Ascending aorta (tissue), 2 donors: ENCODE results near the gene FAM111A. TPM values are rescaled to one million over a fixed set of nuclear protein-coding genes. Genes with fewer than 3 reads are reported as not detected.
"Not testable (repeated sequence)": the region's sequence is repeated elsewhere in the genome, so short reads cannot be mapped to it uniquely, and the experiment has no call there.

Source experiments
- DNase-seq, 2 donors: peaks; one replicate each; pipeline ENCODE4 v3.0.0-alpha.2; 2019; ENCODE audit warnings: low spot score in 2 of 2
- H3K27ac ChIP-seq, 2 donors: fragments of 200-600 bp; sonication (generic); one replicate each; pipeline ENCODE4 v1.5.1; 2016 to 2017; ENCODE audit warnings: mild to moderate bottlenecking in 1 of 2
- H3K27me3 ChIP-seq: fragments of 200-600 bp; sonication (generic); one replicate; pipeline ENCODE4 v1.5.1; 2017
- H3K36me3 ChIP-seq, 2 donors: fragments of 200-600 bp; sonication (generic); one replicate each; pipeline ENCODE4 v1.5.1; 2016
- H3K4me1 ChIP-seq, 2 donors: fragments of 200-600 bp; sonication (generic); one replicate each; pipeline ENCODE4 v1.5.1; 2016 to 2017; ENCODE audit warnings: mild to moderate bottlenecking in 1 of 2
- H3K4me3 ChIP-seq, 2 donors: fragments of 200-600 bp; sonication (generic); one replicate each; pipeline ENCODE4 v1.5.1; 2016 to 2017; ENCODE audit warnings: mild to moderate bottlenecking in 1 of 2
- H3K9me3 ChIP-seq, 2 donors: fragments of 200-600 bp; sonication (generic); one replicate each; pipeline ENCODE4 v1.5.1; 2016
- intact Hi-C: fragments of 100-400 bp; cut with DNase I; formaldehyde crosslinking; loops from one replicate; pipeline ENCODE4 v1.15.1; 2023
- total RNA-seq: library from RNA; depleted of rRNA; stranded (reverse); fragments of >200 nt; gene quantifications from one replicate; pipeline ENCODE4 v1.1.0, GENCODE V29; 2016
- TF ChIP-seq, protein P1 (sequence below), 3 experiments: fragments of 200-600 bp in 2 of 3; fragments of 450-650 bp in 1 of 3; sonication (generic) in 2 of 3; IDR thresholded peaks; one replicate each; pipeline ENCODE4 v1.5.1; 2016 to 2019; ENCODE audit warnings: antibody characterized with exemption in 3 of 3, mild to moderate bottlenecking in 1 of 3, moderate library complexity in 1 of 3

Gene FAM111A, protein sequence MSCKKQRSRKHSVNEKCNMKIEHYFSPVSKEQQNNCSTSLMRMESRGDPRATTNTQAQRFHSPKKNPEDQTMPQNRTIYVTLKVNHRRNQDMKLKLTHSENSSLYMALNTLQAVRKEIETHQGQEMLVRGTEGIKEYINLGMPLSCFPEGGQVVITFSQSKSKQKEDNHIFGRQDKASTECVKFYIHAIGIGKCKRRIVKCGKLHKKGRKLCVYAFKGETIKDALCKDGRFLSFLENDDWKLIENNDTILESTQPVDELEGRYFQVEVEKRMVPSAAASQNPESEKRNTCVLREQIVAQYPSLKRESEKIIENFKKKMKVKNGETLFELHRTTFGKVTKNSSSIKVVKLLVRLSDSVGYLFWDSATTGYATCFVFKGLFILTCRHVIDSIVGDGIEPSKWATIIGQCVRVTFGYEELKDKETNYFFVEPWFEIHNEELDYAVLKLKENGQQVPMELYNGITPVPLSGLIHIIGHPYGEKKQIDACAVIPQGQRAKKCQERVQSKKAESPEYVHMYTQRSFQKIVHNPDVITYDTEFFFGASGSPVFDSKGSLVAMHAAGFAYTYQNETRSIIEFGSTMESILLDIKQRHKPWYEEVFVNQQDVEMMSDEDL
- 54.3 TPM for total RNA-seq

DNA sequence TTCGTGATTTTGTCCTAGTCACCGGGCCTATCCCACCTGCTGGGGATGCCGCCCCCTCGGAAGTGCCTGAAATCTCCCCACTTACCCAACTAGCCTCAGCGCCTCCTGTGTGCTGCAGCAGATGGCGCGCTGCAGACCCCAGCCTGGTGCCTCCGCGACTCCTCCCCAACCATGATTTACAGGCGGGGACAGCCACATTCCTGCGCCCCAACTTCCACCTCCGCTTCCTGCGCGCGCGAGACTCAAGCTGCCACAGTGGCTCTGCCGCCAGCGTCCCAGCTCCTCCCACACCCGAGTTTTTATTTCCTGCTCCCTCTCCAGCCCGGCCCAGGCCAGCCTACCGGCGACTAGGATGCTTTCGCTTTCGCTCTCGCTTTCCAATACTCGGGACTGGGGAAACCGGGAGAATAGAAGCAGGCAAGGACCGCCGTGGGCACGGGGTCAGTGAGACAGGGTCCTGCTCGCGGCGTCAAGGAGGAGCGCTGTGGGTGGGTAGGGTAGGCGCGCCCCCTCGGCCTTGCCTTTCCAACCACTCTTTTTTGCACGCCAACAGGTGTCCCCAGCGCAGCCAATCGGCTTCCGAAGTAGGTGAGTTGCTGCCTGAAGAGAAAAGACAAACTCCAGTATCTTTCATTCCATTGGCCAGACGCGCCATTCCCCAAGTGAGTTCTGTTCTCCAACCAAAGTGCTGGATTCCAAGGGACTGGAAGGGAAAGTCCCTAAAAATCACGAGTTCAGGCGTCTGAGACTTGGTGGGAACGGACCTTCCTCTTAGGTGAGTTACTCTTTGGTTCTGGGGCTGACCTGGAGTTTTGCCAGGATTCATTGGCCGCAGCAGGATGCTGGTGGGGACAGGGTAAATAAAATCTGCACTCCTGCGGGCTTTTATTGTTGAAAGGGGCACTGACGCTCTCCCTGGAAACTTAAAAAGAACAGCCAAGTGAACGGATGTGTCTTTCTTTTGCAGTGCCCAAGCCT is at the start of gene FAM111A:
Gene FAM111A, plus strand, starts transcription at position 327 of the 978 bp plus-strand sequence. CDS start 6,017 bp downstream, outside the sequence.
- Histone ChIP-seq H3K36me3 (no peaks in the 10 kb centered on the region), H3K27me3 (no peaks in the 10 kb centered on the region), H3K4me1 (peaks cover 0 to 9% of the 10 kb centered on the region in 2 donors), H3K4me3 (peak within 1 kb of the TSS; percentile 79 to 90), H3K9me3 (no peaks in the 10 kb centered on the region), H3K27ac (peak within 1 kb of the TSS; percentile 95 to 96)
- DNase-seq: peak; percentile 70 to 93
- intact Hi-C loops: loop anchor here (2.0 to 10.0 kb wide), 6 partner anchors 30 to 1716 kb away; partner anchors contain the start of genes DTX4, FAM111B, LPXN and OSBP
- TF ChIP-seq, protein P1, sequence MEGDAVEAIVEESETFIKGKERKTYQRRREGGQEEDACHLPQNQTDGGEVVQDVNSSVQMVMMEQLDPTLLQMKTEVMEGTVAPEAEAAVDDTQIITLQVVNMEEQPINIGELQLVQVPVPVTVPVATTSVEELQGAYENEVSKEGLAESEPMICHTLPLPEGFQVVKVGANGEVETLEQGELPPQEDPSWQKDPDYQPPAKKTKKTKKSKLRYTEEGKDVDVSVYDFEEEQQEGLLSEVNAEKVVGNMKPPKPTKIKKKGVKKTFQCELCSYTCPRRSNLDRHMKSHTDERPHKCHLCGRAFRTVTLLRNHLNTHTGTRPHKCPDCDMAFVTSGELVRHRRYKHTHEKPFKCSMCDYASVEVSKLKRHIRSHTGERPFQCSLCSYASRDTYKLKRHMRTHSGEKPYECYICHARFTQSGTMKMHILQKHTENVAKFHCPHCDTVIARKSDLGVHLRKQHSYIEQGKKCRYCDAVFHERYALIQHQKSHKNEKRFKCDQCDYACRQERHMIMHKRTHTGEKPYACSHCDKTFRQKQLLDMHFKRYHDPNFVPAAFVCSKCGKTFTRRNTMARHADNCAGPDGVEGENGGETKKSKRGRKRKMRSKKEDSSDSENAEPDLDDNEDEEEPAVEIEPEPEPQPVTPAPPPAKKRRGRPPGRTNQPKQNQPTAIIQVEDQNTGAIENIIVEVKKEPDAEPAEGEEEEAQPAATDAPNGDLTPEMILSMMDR (IDR thresholded peaks at IDR 0.05): peak in 1 of 3 experiments; percentile 18

DNA sequence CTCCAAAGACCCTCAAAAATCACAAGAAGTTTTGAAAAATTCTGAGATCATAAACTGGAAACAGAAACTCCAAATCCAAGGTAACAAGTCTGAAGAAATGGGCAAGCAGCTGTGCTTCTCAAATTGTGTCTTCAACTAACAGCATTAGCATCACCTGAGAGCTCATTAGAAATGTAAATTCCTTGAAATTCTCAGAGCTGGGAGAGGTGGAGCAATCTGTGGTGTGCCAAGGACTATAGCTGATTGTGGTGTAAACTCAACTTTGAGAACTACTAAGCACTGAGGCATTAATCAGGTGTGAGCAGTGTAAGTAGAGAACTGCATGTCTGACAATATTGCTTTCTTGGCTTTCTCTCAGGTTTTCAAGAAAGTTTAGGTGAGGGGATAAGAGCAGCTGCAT is 49.1 kb upstream of the FAM111A start:
- intact Hi-C loops, H3K4me3 ChIP-seq, DNase-seq, H3K9me3 ChIP-seq, H3K27me3 ChIP-seq, H3K4me1 ChIP-seq, H3K27ac ChIP-seq, H3K36me3 ChIP-seq: not testable (repeated sequence)

DNA sequence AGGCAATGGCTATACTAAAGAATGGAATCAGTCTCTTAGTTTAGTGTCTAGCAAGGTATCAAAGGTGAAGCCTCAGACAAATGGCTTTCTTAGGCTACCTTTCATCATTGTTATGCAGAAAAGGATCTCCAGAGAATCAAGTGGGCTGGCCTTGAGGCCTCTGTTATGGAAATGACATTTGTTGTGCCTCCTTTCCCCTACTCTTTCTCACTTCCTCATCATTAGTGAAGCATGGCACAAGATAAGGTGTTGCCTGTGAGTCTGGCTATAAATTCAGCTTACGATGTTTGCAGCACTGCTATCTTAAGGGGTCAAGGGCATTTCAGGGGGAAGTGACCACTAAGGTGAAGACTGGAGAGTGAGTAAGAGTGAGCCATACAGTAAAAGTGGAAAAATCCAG is 47.4 kb upstream of the FAM111A start:
- H3K36me3 ChIP-seq, H3K4me1 ChIP-seq, H3K9me3 ChIP-seq, H3K27me3 ChIP-seq, H3K4me3 ChIP-seq, DNase-seq, H3K27ac ChIP-seq: not testable (repeated sequence)
- intact Hi-C loops: loop anchor here (5.0 kb wide), 1 partner anchor 62 kb away; no protein-coding TSS in a partner anchor

DNA sequence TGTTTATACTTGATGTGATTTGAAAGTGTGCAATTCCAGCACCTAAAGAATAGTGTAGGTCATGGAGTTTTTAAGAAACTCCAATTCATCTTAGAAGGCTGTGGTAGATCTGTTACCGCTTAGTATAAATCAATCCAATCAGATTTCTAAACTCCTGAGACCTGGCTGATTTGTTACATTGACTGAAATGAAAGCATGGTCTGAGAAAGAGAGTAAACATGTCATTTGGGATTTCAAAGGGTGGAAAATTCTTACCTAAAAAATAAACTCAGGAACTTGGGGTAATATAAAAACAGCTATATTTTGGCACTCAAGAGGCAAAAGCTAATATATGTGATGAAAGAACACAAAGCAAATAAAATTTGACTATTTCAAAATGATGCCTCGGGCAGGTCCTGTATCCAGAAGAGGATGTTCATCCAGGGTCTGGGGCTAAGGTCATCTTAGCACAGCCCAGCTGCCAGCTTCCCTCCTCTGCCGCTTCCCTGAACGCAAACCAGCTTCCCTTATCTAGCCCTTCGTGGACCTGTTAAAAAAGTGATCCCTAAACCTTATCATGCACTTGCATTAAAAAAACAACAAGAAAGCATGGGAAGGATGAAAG is 46.6 kb upstream of the FAM111A start:
- not testable (repeated sequence) for H3K4me3 ChIP-seq, H3K36me3 ChIP-seq, H3K27me3 ChIP-seq, DNase-seq, H3K4me1 ChIP-seq, H3K27ac ChIP-seq, H3K9me3 ChIP-seq
- intact Hi-C loops: loop anchor here (5.0 kb wide), 1 partner anchor 61 kb away; no protein-coding TSS in a partner anchor

DNA sequence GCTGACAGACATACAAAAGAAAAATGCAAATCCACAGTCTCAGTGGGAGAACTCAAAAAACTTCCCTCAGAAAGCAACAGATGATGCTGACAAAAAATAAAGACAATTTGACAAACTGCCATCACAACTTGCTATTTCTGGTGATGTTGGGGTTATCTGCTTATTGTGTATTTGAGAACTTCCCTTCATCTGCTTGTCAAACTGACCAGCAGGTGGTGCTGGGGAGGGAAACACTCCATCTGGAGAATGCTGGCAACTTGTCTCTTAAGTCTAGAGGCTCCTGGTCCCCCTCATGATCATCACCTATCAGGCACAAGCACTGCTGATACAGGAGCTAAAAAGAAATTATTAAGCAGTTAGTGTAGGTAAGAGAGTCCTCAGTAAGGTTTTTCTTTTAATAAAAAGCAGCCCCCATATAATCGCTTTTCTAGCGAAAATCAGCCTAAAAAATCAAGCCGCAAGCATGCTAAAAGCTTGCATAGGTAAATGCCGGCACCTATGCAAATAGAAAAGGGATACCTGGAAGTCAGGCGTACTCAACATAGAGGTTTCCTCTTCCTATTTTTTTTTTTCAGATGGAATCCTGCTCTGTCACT is 45.4 kb upstream of the FAM111A start:
- Histone ChIP-seq H3K9me3 (no peaks in the 10 kb centered on the region), H3K36me3 (no peaks in the 10 kb centered on the region), H3K27ac (no peak overlapping the region), H3K27me3 (no peaks in the 10 kb centered on the region), H3K4me1 (peaks cover 0 to under 1% of the 10 kb centered on the region in 2 donors), H3K4me3 (no peak overlapping the region)
- DNase-seq: peak in 1 of 2 donors; percentile 74
- TF ChIP-seq, protein P1 (IDR thresholded peaks at IDR 0.05): peak; percentile 33 to 58 (median 44)
- intact Hi-C loops: loop anchor here (1.0 to 5.0 kb wide), 2 partner anchors 39 to 60 kb away; no protein-coding TSS in a partner anchor

DNA sequence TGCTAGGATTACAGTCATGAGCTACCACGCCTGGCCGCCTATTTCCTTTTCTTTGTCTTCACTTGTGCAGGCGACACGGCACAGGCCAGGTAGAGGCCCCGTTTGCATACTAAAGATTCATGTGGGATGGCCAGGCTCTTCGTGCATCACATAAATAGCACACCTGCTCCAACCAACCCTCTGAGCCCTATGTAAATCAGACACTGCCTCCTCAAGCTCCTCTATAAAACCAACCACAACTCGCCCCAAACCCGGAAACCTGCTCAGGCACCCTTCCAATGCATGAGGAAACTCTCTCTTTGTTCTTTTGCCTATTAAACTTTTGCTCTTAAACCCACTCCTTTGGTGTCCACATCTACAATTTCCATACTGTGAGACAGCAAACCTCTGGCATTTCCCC is 44.7 kb upstream of the FAM111A start:
- H3K27me3 ChIP-seq: not testable (repeated sequence)
- intact Hi-C loops: loop anchor here (1.0 to 5.0 kb wide), 2 partner anchors 38 to 59 kb away; no protein-coding TSS in a partner anchor

More for the DNA sequence above, 44.7 kb upstream of the FAM111A start:
- not testable (repeated sequence) for H3K4me3 ChIP-seq, H3K4me1 ChIP-seq, H3K36me3 ChIP-seq, H3K27ac ChIP-seq, DNase-seq, H3K9me3 ChIP-seq
